Stimulated activated CD8-positive, alpha-beta memory T cell treated with anti-CD3 and anti-CD28 coated beads, Interleukin-7, amount 100 ng/mL, for 24 hours (primary cell): ENCODE measurements around the gene WDR48.
"Not testable (repeated sequence)": the region's sequence is repeated elsewhere in the genome, so short reads cannot be mapped to it uniquely, and the experiment has no call there.

Source experiments
- DNase-seq: peaks from one replicate; pipeline ENCODE4 v3.0.0-alpha.2; 2020; ENCODE audit warnings: low read depth

Gene WDR48

GRCh38 chr3:39051649-39052561 is at the start of gene WDR48, which contains the start of gene SCN11A:
Gene WDR48 (plus strand): TSS chr3:39052016. CDS start chr3:39052026, 10 bp downstream.
Gene SCN11A (minus strand): TSS chr3:39051944. CDS start chr3:38950362, 101,582 bp downstream.
- peak; percentile 90 for DNase-seq

GRCh38 chr3:39005295-39005694 is 46.5 kb upstream of the WDR48 start:
- no peak for DNase-seq

GRCh38 chr3:39011191-39011736 is 40.6 kb upstream of the WDR48 start:
- no peak for DNase-seq

- no peak for DNase-seq
Measured at GRCh38 chr3:39013289-39013688, 38.5 kb upstream of the WDR48 start.

GRCh38 chr3:39013921-39014509 is 37.8 kb upstream of the WDR48 start:
- no peak for DNase-seq

- DNase-seq, result no peak
Measured at GRCh38 chr3:39015418-39015817, 36.4 kb upstream of the WDR48 start.

- DNase-seq, result no peak
Measured at GRCh38 chr3:39019299-39019698, 32.5 kb upstream of the WDR48 start.

GRCh38 chr3:39021029-39021428 is 30.8 kb upstream of the WDR48 start:
- no peak for DNase-seq

- DNase-seq, result no peak
Measured at GRCh38 chr3:39021465-39022285, 30.1 kb upstream of the WDR48 start.

GRCh38 chr3:39022286-39022630 is 29.6 kb upstream of the WDR48 start:
- DNase-seq, result no peak

- DNase-seq, result no peak
Measured at GRCh38 chr3:39024497-39024896, 27.3 kb upstream of the WDR48 start.

- no peak for DNase-seq
Measured at GRCh38 chr3:39025222-39025970, 26.4 kb upstream of the WDR48 start.

- DNase-seq, result no peak
Measured at GRCh38 chr3:39028546-39028945, 23.3 kb upstream of the WDR48 start.

- DNase-seq, result no peak
Measured at GRCh38 chr3:39029556-39029955, 22.3 kb upstream of the WDR48 start.

- no peak for DNase-seq
Measured at GRCh38 chr3:39038165-39038564, 13.7 kb upstream of the WDR48 start.

- no peak for DNase-seq
Measured at GRCh38 chr3:39050029-39050428, 1.8 kb upstream of the WDR48 start.

- DNase-seq, result no peak
Measured at GRCh38 chr3:39052583-39052982, 767 bp downstream of the WDR48 start.

- DNase-seq, result no peak
Measured at GRCh38 chr3:39053696-39054095, 1.9 kb downstream of the WDR48 start.

GRCh38 chr3:39056151-39056550 is 4.3 kb downstream of the WDR48 start:
- DNase-seq, result no peak

- DNase-seq, result not testable (repeated sequence)
Measured at GRCh38 chr3:39061228-39061627, 9.4 kb downstream of the WDR48 start.

- DNase-seq, result no peak
Measured at GRCh38 chr3:39062180-39062579, 10.4 kb downstream of the WDR48 start.

GRCh38 chr3:39063143-39063542 is 11.3 kb downstream of the WDR48 start:
- DNase-seq, result no peak
